T-helper 2 cell (primary cell): ENCODE data around the gene PABPN1L.
"Not testable (repeated sequence)": the region's sequence is repeated elsewhere in the genome, so short reads cannot be mapped to it uniquely, and the experiment has no call there.

Experiments used
- DNase-seq, 5 experiments: peaks; one replicate each; pipeline versions ENCODE4 v3.0.0 to v3.0.0-alpha.2; 2012 to 2022

Gene PABPN1L

DNA sequence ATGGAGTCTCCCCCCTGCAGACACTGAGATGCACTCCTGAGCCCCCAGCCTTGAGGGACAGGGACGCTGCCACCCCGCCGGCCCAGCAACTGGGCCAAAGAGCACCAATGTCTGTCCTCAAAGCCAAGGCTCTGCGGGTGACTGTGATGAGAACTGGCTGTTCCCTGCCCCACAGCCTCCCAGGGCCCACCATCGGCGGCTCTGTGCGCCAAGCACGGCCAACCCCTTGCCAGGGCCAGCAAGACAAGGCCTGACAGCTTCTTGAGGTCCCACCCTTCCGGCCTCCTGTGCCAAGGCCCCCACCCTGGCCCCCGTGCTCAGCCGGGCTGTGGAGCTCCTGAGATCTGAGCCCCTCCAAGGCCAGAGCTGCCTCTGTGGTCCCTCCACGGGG, 34.2 kb upstream of the PABPN1L start:
- DNase-seq, result no peak

DNA sequence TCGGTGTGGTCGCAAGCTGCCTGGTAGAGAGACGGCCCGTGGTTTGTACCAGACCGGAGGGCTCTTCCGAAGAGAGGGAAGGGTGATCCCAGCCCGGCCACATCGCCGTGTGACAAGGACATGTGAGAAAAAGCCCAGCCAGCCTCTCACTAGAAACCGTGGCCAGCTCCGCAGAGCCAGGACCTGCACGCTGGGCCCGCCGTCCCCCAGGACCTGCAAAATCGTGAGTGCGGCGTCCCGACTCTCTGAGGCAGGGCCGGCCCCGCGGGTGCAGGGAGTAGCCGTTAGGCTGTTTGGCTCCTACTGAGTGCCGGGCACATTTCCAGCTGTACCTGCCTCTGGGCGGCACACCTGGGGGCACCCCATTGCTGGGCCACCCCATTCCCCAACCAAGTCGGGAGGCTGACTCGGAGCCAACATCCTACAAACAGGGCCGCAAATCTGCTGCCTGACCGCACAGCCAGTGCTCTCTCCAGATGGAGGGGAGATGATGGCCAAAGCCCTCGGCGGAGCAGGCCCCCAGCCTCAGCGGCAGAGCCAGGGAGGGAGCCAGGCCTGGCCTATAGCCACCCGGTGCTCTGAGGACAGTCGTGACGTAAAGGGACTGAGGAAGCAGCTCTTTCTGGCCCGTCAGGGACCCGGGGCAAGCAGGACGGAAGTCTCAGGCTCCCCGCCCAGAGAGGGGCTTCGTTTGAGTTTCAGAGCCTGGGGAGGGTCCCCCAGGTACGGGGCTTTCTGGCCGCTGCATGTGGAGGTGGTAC, 33.6 kb upstream of the PABPN1L start:
- no peak for DNase-seq

DNA sequence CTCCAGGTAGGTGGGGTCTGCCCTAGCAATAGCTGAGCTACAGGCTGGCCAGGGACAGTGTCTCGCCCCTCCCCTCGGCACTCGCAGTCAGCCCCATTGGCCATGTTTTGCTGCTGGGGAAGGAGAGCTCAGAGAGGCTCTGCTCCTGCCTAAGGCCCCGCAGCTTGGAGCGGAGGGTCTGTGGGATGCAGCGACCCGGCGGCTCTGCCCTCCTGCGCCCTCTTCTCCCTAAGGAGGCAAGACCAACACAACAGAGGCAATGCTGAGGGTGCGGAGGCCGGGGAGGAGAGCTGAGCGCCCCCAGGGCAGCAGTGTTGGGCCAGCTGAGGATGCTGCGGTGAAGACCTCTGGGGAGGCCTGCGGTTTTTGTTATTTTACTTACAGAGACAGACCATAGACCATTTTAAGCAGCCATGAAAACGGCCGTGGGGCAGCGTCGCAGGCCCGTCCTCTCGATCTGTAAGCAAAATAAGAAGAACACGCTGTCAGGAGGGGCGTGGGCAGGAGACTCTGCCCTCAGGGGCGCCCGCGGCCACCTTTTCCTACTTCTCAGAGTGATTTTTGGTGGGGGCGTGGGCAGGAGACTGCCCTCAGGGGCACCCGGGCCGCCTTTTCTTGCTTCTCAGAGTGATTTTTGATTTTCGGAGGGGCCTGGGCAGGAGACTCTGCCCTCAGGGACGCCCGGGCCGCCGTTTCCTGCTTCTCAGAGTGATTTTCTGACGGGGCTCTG, 31.4 kb upstream of the PABPN1L start:
- DNase-seq, result no peak

DNA sequence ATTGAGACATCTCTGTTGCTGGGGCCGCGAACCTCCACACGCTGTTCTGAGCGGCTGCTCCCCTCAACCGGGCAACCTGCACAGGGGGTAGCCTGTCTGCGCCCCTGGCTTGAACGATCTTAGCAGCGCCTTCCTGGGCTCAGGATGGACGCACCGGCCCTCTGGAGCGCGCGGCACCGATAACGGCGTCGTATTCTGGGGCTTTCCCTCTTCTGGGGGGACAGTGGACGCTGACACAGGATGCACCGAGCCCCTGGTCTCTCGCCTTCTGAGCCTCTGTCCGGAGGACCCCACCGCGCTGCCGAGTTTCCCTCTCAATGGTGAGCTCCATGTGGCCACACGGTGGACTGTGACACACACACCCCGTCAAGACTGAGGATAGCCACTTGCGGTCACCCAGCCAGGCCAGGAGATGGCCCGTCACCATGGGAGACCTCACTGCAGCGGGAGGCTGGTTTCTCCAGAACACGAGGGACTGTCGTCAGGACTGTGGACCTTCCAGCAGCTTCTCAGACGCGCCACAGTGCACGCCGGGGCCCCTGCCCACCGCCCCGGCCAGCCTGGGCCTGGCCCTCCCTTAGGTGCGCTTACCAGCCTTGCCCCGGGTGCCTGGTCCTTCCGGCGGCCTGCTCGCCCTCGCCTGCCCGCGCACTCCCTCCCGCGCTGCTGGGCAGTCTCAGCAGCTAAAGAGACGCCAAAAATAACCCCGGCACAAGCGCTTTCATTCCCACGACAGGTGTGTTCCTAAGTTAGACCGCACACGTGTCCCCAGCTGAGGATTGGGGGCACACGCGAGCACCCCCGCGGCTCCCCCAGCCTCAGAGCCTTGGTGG, 30.0 kb upstream of the PABPN1L start:
- no peak for DNase-seq

DNA sequence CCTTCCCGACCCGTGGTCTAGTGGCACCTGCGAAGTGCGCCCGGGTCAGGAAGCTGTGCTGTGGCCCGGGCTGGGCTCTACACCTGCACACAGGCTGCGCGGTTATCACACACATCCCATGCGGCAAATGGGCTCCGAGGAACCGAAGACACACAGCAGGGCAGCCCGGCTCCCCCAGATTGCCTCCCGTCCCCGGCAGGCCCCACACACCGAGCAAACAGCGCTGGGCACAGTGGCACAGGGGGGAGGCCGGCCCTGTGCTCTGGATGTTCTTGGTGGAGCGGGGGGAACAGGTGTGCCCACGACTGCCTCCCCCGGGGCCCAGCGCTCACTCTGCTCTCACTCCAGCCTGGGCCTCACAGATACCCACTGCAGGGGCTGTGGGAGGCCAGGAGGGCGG, 28.9 kb upstream of the PABPN1L start:
- DNase-seq, result no peak

DNA sequence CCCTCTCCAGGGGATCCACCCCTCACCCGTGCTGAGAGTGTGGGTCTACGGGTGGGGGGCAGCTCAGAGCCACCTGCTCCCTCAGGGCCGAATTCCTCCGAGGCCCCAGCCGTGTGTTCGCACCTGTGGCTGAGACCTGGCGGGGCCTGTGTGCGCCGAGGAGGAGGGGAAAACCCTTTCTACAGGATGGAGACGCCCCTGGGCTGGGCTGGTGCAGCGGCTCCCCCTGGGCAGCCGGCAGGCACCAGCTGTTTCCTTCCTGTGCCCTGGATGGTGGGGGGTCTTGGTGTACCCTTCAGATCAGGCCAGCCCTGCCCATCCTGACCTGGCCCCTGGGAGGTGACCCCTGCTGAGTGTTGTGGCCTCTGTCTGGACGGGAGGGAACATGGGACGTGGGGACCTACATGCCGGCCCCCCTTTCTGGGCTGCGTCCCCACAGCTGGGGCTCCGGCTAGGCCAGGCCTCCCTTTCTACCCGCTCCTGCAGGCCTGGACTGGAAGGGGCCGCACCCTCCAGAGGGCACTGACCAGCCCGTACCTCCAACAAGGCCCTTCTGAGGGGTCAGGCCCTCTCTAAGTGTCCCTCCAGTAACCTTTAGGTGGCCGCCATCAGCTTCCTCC, 28.3 kb upstream of the PABPN1L start:
- DNase-seq, result no peak

DNA sequence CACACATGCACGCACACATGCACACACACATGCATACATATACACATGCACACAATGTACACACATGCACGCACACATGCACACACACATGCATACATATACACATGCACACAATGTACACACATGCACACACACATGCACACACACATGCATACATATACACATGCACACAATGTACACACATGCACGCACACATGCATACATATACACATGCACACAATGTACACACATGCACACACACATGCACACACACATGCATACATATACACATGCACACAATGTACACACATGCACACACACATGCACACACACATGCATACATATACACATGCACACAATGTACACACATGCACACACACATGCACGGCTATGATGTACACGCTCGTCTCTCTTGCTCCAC, 27.8 kb upstream of the PABPN1L start:
- DNase-seq, result not testable (repeated sequence)

DNA sequence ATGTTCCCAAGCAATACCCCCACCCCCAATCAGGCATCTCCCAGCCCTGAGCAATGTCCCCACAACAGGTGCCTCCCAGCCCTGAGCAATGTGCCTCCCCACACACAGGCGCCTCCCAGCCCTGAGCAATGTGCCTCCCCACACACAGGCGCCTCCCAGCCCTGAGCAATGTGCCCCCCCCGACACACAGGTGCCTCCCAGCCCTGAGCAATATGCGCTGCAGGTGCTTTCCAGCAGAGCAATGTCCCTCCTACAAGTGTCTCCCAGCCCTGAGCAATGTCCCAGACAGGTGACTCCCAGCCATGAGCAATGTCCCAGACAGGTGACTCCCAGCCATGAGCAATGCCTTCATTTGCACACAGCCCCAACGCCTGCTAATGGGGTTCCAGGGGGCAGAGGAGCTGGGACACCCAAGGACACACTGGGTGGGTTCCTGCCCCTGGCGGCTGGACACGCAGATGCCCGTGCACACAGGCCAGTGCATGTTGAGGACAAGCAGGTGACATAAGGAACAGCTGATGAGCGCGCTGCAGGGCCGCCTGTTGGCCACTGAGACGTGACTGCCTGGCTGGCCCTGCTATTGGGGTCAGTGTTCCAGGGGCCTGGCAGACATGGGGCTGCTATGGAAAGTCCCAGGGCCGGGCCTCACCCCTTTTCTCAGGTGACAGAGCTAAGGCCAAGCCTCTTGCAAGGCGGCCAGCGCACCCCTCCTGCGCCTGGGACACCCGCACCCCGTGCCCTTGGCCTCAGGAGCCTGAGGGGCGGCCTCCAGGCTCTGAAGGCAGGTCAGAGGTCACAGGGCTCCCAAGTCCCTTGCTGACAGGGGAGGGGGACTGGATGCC, 26.9 kb upstream of the PABPN1L start:
- no peak for DNase-seq

DNA sequence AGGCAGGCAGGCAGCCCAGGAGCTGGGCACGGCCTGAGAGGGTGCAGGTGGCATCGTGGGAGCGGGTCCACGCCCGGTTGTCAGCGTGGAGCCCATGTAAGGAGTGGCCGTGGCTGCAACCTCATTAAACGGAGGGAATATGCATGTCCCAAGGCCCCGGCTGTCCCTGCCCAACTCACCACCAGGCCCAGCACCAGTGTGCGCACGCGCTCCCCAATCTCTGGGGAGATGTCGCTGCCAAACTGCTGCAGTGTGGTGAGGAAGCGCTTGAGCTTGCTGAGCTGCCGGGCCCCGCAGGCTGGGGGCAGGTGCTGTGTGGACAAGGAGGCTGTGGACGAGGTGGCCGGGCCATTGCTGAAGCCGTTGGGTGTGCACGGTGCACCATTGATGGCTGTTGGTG, 25.6 kb upstream of the PABPN1L start:
- no peak for DNase-seq

DNA sequence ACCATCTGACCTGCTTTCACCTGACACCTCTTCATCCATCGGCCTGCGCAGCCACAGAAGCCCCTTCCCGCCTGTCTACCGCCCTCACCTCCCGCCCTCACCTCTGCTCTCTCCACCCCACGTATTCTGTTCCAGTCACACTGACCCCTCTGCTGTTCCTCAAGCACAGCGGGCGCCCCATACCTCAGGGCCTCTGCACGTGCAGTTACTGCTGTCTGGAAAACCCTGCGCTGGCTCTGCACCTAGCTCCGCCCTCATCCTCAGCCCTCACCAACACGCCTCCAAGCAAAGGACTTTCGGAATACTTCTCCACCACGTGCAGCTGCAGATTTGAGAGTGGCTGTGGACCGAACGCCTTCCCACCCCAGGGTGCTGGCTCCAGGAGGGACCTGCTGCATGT, 24.6 kb upstream of the PABPN1L start:
- no peak for DNase-seq

DNA sequence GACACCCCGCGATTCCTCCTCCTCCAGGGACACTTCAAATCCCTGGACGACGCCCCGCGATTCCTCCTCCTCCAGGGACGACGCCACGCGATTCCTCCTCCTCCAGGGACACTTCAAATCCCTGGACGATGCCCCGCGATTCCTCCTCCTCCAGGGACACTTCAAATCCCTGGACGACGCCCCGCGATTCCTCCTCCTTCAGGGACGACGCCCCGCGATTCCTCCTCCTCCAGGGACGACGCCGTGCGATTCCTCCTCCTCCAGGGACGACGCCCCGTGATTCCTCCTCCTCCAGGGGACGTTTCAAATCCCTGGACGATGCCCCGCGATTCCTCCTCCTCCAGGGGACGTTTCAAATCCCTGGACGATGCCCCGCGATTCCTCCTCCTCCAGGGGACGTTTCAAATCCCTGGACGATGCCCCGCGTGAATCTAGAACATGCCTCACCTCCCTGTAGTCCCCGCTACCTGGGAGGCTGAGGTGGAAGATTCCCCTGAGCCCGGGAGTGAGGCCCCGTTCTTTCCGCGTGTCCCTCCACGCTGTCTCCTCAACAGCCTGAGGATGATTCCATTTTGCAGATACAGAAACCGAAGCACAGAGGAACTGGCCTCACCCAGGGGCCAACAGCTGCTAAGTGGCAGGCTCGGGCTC, 23.4 kb upstream of the PABPN1L start:
- not testable (repeated sequence) for DNase-seq

DNA sequence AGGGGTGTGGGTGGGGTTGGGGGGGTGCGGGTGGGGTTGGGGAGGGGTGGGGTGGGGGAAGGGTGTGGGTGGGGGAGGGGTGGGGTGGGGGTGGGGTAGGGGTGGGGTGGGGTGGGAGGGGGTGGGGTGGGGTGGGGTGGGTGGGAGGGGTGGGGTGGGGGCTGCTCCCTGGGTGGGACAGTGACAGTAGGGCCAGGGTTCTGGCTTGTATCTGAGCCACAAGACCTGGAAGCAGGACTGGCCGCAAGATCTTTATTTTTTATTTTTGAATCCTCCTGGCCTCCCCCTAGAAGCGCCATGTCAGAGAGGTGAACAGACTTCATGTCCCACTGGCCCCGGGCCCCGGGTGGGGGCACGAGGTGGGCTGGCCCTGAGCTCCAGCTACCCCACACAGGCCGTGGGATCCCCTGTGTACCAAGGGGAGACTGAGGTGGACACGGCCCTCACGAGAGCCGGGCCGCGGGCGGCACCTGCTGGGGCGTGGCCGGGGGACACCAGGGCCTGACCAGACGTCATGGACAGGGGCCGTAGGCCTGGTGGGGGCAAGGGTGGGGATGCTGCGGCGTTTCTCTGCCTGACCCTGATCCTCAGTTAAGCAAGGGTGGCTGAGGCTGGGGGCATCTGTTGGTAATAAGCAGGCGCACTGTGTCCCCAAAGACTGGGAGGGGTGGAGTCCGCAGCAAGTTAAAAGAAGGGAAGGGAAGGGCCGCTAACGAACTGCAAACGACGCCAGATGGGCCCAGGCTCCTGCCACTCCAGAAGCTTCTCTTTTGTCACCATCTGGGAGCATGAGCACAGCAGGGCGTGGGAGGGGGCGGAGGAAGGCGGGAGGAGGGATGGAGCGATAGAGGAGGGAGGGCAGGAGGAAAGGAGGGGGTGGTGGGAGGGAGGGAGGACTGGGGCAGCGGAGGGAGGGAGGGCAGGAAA, 22.3 kb upstream of the PABPN1L start:
- no peak for DNase-seq

DNA sequence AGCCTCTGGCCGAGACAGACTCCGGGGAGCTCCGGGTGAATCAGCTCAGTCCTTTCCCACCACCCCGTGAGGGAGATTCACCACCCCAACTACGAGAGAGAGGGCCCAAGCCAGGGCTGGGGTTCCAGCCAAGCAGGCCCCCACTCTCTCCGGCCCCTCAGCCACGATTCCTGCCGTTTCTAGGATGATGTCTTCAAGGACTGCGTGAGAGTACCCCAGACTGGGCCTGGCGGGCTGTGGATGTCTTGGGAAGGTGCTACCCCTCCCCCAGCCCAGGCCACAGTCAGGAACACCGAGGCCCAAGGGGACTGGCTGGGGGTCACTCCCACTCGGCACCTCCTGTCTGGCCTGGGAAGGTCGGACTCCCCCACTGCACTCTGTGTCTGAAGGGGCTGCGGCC, 21.6 kb upstream of the PABPN1L start:
- DNase-seq, result no peak

DNA sequence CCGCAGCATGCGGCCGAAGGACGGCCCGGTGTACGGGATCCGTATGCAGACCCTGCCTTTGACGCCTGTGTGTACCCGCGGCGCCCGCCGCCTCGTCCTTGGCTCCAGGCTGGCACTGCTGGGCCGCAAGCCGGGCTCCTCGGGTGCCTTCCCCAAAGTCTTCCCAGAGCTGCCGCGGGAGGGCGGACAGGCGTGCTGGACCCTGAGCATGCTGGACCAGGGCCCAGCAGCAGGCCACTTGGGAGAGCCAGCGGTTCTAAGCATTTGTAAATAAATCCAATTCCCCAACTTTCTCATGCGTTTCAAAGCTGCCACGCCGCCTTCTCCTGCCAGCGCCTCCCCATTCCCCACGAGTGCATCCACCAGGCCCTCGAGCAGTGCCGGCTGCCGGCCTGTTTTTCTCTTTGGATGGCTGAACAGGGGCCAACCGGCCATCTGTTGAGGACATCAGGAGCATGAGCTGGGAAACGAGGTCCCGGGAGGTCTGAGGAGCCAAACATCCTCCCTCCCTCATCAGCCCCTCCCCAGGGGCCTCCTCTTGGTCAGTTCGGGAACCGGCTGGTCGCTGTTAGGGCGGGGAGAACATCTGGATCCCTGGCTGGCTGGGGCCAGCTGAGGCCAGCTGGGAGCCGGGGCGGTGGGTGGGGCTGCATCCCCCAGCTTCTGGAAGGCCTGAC, 20.5 kb upstream of the PABPN1L start:
- no peak for DNase-seq

DNA sequence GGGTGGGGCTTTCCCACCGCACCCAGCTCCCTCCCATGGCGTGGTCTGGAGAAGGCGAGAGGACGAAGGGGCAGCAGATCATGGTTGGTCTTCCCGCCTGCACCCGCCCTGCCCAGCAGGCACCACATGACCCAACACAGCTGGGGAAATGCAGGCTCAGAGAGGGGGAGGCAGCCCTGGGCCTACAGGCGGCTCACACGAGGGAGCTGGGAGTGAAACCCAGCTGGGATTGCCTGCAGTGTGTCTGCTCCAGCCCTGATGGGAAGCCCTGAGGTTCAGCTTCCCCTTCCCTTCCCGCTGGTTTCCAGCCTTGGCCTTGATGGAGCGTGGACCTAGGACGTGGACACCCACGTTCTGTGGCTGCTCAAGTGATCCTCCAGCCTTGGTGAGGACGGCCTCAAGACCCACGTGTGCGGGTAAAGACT, 20.0 kb upstream of the PABPN1L start:
- DNase-seq, result no peak

DNA sequence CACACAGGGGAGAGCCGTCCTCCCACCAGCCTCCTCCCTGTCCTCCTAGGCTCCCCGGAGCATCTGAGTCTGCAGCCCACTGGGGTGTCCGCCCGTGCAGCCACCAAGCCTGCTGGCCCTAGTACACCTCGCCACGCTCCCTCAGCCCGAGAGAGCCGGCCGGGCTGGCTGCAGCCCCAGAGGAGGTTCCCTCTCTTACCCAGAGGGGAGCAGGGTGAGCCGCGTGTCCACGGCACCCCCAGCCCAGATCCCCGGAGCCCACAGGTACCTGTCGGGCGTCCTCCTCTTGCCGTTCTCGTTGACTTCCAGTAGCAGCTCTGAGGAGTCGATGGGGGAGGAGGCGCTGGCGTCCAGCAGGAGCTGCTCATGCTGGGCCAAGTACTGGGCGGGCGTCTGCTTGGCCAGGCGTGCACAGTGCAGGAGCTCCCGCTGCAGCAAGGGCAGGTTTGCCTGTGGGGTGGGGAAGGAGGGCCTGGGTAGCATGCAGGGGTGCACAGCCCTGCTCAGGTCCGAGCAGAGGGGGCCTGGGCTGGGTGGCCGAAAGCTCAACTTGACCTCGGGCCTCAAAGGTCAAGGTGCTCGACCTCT, 19.3 kb upstream of the PABPN1L start:
- DNase-seq, result no peak

DNA sequence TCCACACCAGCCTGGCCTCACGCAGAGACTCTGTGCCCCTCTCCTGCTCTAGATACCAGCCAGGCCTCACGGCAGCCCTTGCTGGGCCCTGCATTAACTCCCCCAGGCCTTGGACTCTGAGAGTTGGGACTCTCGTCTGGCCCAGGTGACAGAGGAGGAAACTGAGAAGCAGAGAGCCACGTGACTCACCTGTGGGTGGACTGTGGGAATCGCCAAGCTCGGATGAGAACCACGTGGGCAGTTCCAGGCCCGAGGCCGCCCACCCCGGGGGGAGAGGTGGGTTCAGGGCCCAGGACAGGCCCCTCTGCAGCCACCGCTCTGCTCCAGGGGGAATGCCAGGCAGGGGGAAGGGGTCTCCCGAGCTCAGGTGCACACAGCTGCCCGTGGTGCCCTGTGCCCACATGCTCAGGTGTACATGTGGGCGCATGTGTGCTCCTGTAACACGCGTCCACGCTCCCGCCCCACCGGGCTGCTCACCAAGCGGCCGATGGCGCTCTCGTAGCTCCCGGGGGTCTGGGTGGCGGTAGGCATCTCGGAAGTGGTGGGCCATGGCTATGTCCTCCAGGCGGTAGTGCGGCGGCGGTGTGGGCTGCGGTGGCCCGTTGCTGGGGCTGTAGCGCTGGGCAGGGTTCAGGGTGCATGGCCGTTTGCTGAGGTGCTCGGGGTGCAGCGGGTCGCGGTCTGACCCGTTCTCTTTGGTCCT, 18.3 kb upstream of the PABPN1L start:
- DNase-seq, result no peak

DNA sequence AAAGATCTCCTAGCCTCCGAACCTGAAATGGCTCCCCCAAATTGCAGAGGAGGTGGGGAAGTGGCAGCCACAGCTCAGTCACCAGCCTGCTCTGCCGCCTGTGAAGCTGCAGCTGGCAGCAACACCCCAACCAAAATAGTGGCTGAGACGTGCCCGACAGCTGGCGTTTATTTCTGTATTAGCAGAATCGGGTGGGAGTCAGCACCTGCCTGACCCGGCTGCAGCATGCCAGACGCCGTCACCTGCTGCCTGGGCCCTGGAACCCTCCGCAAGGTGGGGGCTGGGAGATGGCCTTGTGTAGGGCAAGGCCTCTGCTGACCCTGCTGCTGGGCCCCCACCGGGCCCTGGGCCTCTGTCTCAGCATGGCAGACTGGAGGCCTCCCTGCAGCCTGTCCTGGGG, 17.5 kb upstream of the PABPN1L start:
- DNase-seq, result no peak
